Subcutaneous adipose tissue (tissue), 4 donors: Measurements from ENCODE around the gene THADA. TPM values are rescaled to one million over a fixed set of nuclear protein-coding genes. Genes with fewer than 3 reads are reported as not detected.

Experiments used
- CTCF ChIP-seq: fragments of 450-650 bp; IDR thresholded peaks from one replicate; pipeline ENCODE4 v1.5.1; 2016; ENCODE audit warnings: low read depth, mild to moderate bottlenecking, control low read depth, antibody characterized with exemption, moderate library complexity
- total RNA-seq, 4 donors: library from RNA; depleted of rRNA; stranded (reverse); fragments of >200 nt; gene quantifications; one replicate each; pipeline ENCODE4 v1.1.0, GENCODE V29; 2016

Gene THADA
- total RNA-seq, 4 donors from 2014 or later, result 31.8 to 71.9 (median 53.8) TPM

- no peak for TF ChIP-seq CTCF
These were observed 135.7 kb downstream of the THADA start for GRCh38 chr2:43460174-43460546.

- no peak for TF ChIP-seq CTCF
These were observed 136.2 kb downstream of the THADA start for GRCh38 chr2:43459446-43460173.

GRCh38 chr2:43458014-43458628, 137.7 kb downstream of the THADA start:
- TF ChIP-seq CTCF, result no peak

GRCh38 chr2:43455731-43456642, 139.9 kb downstream of the THADA start:
- no peak for TF ChIP-seq CTCF

GRCh38 chr2:43455296-43455695, 140.5 kb downstream of the THADA start:
- TF ChIP-seq CTCF, result no peak

- TF ChIP-seq CTCF, result no peak
These were observed 141.0 kb downstream of the THADA start for GRCh38 chr2:43454791-43455190.
